Muscle of leg (tissue), 11 donors: Measurements from ENCODE around the gene SIGLEC8. TPM values are rescaled to one million over a fixed set of nuclear protein-coding genes. Genes with fewer than 3 reads are reported as not detected.

Source experiments
- DNase-seq: peaks from one replicate; pipeline ENCODE4 v3.0.0; 2013
- H3K27ac ChIP-seq: one replicate; pipeline ENCODE4 v1.5.1; 2013; ENCODE audit warnings: mild to moderate bottlenecking, low read length, control low read depth
- H3K27me3 ChIP-seq: one replicate; pipeline ENCODE4 v1.6.1; 2013; ENCODE audit warnings: low read length; ENCODE audit not compliant: control insufficient read depth, insufficient read depth
- H3K36me3 ChIP-seq: one replicate; pipeline ENCODE4 v1.6.1; 2013; ENCODE audit warnings: low read length; ENCODE audit not compliant: control insufficient read depth, insufficient read depth
- H3K4me1 ChIP-seq: one replicate; pipeline ENCODE4 v1.6.1; 2013; ENCODE audit warnings: low read length; ENCODE audit not compliant: control insufficient read depth, insufficient read depth
- H3K4me3 ChIP-seq: one replicate; pipeline ENCODE4 v1.5.1; 2013; ENCODE audit warnings: low read length, control low read depth
- H3K9me3 ChIP-seq: replicated peaks from 2 replicates; pipeline ENCODE4 v1.6.1; 2013; ENCODE audit warnings: low read depth, low read length; ENCODE audit not compliant: control insufficient read depth
- WGBS: methylation state at CpG from one replicate; pipeline ENCODE4 v1.1.5; 2013; ENCODE audit warnings: missing lambda C conversion rate; ENCODE audit not compliant: insufficient coverage; 5-methylcytosine and 5-hydroxymethylcytosine counted together
- polyA plus RNA-seq, 8 donors: library from polyadenylated mRNA; unstranded; fragments of 120-200 nt; gene quantifications; one replicate each; pipeline versions ENCODE4 v1.2.1 to v1.2.3, GENCODE V29; 2013; ENCODE audit warnings: inconsistent platforms in 1 of 8, low replicate concordance in 1 of 8; ENCODE audit not compliant: insufficient read length in 8 of 8, insufficient read depth in 1 of 8
- total RNA-seq: library from RNA; stranded (reverse); fragments of 120-200 nt; gene quantifications from one replicate; pipeline ENCODE4 v1.2.4, GENCODE V29; 2013

SIGLEC8 gene
- total and polyA plus RNA-seq, 9 donors, result 0.04 to 0.23 (median 0.07) TPM; not detected in 4

DNA sequence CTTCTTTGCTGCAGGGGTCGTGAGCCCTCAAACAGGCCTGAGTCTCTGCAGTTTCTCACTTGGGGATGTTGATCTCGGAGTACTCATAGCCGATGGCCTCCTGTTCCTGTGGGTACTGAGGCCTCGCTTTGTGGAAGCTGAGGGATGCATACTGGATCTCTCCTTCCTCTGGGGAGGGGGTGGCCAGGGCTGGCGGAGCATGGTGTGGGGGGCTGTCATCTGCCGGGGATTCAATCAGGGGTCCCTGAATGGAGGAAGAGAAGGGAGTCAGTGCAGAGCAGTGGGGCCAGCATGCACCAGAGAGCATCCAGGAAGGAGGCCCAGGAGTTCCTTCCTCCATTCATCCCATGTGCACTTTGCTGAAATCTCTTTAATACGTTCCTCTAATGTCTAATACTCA lies 33.3 kb upstream of the SIGLEC8 start:
- 83% methylated on average over 4 of the region's 7 CpGs for WGBS
- Histone ChIP-seq H3K27me3 (no peaks in the 10 kb centered on the region), H3K9me3 (no peaks in the 10 kb centered on the region), H3K27ac (no peak overlapping the region), H3K4me3 (no peak overlapping the region), H3K4me1 (no peaks in the 10 kb centered on the region), H3K36me3 (no peaks in the 10 kb centered on the region)
- DNase-seq, result no peak

DNA sequence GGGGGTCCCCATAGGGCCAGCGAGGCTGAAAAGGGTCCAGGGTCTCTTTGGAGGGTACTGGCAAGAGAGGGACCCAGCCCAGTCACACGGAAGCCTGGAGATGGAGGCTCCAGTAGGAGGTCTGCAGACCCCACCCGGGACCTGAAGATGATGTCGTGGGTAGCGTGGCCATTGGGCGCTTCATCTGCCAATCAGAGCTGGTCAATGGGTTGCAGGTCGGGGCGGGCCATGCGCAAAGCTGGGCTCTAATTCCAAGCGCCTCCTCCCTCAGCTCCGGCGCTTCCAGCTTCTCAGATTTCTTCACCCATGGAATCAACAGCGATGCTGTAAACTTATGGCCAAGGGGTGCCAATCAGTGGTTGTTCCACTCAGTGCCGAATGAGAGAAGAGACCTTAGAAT lies 32.4 kb upstream of the SIGLEC8 start:
- DNase-seq, result no peak
- Histone ChIP-seq H3K36me3 (no peaks in the 10 kb centered on the region), H3K27ac (no peak overlapping the region), H3K27me3 (no peaks in the 10 kb centered on the region), H3K4me3 (no peak overlapping the region), H3K4me1 (no peaks in the 10 kb centered on the region), H3K9me3 (no peaks in the 10 kb centered on the region)
- 47% methylated on average over 11 of the region's 14 CpGs for whole genome bisulfite sequencing

DNA sequence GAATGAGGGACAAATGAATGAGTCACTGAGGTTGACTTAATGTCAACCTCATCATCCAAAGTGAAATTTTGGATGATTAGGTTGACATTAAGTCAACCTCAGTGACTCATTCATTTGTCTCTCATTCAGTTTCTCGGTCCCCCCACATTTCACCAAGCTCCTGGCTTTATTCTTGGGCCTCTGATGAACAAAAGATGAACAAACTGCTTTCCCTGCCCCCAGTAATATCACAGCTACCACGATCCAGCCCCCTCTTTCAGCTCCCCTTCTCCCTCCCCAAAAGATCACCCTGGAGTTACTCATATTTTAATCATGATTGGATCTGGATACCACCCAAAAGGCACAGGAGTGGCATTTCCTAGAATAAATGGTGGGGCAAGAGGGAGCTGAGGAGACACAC lies 30.9 kb upstream of the SIGLEC8 start:
- WGBS, result 70% methylated on average over 1 of the region's 2 CpGs

DNA sequence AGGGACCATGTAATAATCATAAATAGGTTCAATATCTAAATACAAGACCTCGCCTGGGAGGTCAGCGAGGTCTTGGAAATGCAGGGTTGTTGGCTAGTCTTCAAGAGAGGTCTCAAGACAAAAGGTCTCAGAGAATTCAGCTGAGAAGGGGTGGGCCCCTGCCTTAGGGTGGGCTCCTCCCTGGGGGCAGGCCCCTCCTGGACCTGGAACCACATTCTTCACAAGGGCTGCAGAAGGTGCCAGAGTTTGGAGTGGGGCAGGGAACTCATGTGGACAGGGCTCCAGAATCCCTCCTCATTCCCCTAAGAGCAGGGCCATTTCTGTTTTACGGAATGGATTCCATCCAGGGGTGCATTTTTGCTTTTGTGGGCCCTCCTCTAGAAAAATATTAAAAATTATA lies 30.2 kb upstream of the SIGLEC8 start:
- H3K36me3 ChIP-seq, result no peaks in the 10 kb centered on the region
- H3K27ac ChIP-seq, result no peak overlapping the region
- no CpG with 5 or more reads among the region's 3 CpGs for WGBS
- no peaks in the 10 kb centered on the region for H3K4me1 ChIP-seq
- no peak for DNase-seq
- no peaks in the 10 kb centered on the region for H3K9me3 ChIP-seq
- H3K4me3 ChIP-seq, result no peak overlapping the region
- H3K27me3 ChIP-seq, result no peaks in the 10 kb centered on the region

More for the DNA sequence above, 30.9 kb upstream of the SIGLEC8 start:
- Histone ChIP-seq H3K4me1 (no peaks in the 10 kb centered on the region), H3K36me3 (no peaks in the 10 kb centered on the region), H3K9me3 (no peaks in the 10 kb centered on the region), H3K27ac (no peak overlapping the region), H3K27me3 (no peaks in the 10 kb centered on the region), H3K4me3 (no peak overlapping the region)
- DNase-seq, result no peak

DNA sequence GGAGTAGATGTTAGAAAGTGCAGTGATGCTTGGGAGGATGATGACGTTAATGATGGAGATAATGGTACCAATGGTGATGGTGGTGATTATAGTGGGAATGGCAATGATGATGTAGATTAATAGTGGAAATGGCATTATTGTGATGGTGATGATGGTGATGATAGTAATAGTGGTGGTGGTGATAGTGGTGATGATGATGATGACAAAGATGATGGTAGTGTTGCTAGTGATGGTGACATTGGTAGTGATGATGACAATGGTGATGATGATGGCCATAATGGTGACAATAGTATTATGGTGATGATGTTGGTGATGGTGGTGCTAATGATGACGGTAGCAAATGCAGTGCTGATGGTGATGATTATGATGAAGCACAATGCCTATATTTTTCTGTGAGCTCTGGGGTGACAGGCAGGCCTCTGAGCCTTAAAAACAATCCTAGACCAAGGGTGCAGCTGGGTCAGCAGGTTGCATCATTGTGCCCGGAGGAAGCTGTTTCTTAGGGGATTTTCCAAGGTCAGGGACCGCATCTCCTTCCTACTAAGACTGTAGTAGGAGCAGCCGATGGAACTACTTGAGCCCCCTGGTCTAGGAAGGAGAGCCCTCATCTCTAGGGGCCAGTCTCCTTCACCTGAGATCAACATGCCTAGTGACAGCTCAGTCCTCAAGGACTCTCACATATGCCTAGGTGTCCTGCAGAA lies 27.9 kb upstream of the SIGLEC8 start:
- no peaks in the 10 kb centered on the region for H3K4me1 ChIP-seq
- no peaks in the 10 kb centered on the region for H3K27me3 ChIP-seq
- 77% methylated on average over 3 of the region's 5 CpGs for WGBS

DNA sequence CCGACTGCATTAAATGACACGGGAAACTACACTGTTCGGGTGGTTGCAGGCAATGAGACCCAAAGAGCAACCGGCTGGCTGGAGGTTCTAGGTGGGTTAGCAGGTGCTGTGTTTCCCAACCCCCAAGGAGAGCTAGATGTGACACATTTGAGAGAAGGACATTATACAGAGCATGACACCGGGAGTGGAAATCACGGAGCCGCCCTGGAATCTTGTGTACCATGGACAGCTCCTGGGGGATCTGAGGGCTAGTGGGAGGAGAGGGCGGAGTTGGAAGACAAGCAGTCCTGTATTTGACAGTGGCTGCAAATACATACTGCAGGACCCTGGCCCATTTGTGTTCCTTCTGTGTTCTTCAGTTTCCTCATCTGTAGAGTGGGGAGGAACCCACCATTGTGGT lies 22.3 kb upstream of the SIGLEC8 start:
- H3K4me3 ChIP-seq, result no peak overlapping the region
- H3K4me1 ChIP-seq, result no peaks in the 10 kb centered on the region
- peak; percentile 31 for DNase-seq
- WGBS, result 40% methylated on average over 8 of the region's 8 CpGs
- no peaks in the 10 kb centered on the region for H3K9me3 ChIP-seq
- H3K36me3 ChIP-seq, result no peaks in the 10 kb centered on the region
- H3K27me3 ChIP-seq, result no peaks in the 10 kb centered on the region
- no peak overlapping the region for H3K27ac ChIP-seq

More for the DNA sequence above, 27.9 kb upstream of the SIGLEC8 start:
- no peaks in the 10 kb centered on the region for H3K9me3 ChIP-seq
- no peak overlapping the region for H3K27ac ChIP-seq
- H3K4me3 ChIP-seq, result no peak overlapping the region
- DNase-seq, result no peak
- no peaks in the 10 kb centered on the region for H3K36me3 ChIP-seq

DNA sequence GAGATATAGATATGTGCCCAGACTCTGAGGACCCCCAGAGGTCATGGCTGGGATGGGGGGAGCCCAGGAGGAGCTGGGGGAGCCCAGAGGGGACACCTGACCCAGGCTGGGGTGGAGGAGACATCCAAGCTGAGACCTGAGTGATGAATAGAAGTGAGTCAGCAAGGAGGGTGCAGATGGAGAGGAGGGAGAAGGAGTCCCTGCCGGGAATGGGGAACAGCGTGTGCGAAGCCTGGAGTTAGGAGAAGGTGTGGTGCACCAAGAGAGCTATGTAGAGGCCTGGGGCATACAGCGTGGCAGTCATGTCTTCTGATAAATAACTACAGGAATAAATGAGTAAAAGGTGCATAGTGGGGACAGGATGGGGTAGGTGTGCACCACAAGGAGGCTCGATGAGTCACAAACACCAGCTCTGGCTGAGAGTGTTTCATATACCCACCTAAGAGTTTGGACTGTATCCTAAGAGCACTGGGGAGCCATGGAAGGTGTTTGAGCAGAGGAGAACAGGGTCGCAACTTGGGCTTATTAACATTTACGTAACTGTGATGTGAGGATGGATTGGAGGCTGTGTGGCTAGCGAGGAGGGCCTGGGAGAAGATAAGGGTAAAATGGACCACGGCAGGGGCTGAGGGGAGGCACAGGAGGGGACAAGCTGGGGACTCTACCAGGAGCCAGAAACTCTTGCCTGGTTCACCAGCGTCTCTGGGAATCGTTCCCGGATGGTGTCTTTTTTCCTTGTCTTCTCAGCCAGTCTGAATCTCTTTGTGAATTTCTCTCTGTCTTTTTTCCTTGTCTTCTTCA lies 21.5 kb upstream of the SIGLEC8 start:
- 79% methylated on average over 11 of the region's 12 CpGs for WGBS
- no peak for DNase-seq
- H3K36me3 ChIP-seq, result no peaks in the 10 kb centered on the region
- H3K4me1 ChIP-seq, result no peaks in the 10 kb centered on the region
- H3K27me3 ChIP-seq, result no peaks in the 10 kb centered on the region
- no peak overlapping the region for H3K27ac ChIP-seq
- no peaks in the 10 kb centered on the region for H3K9me3 ChIP-seq
- no peak overlapping the region for H3K4me3 ChIP-seq

DNA sequence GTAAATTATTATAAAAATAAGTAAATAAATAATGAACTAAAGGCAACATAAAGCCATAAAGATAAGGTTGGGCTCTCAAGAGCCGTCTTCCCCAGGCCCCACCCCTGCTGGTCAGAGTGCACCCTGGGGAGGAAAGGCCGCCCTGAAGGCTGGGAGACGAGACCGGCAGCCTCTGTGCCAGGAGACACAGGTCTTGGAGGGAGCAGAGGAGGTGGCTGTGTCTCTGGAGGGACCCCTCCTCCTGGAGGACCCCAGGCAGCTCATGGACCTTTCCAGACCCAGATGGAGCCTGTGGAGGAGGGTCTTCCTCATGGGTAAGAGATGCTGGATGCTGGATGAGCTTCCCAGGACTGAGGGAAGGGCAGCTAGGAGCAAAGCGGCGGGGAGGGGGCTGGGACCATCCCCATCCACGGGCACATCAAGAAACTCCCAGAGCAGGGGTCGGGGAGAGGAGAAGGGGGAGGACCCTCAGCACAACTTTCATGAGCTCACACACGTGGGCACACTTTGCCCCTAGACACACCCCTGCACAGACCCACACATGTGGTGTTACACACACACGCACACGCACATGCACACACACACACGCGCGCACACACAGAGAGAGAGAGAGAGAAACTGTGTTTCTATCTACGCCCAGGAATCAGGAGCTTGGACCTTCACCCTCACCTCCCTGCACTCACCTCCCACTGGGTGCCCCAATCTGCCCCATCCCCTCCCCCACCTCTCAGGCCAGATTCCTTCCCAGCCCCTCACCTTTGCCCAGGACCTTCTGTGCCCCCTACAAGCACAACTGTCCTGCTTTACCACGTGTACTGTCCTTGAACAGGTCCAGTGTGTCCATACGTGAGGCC lies 20.4 kb upstream of the SIGLEC8 start, which contains the start of gene CEACAM18:
Gene CEACAM18, plus strand, starts transcription at position 159 of the 854 bp plus-strand sequence.
- DNase-seq, result no peak
- 76% methylated on average over 9 of the region's 17 CpGs for WGBS
- Histone ChIP-seq H3K27me3 (no peaks in the 10 kb centered on the region), H3K4me1 (no peaks in the 10 kb centered on the region), H3K27ac (no peak within 1 kb of the TSS), H3K36me3 (no peaks in the 10 kb centered on the region), H3K4me3 (no peak within 1 kb of the TSS), H3K9me3 (no peaks in the 10 kb centered on the region)

DNA sequence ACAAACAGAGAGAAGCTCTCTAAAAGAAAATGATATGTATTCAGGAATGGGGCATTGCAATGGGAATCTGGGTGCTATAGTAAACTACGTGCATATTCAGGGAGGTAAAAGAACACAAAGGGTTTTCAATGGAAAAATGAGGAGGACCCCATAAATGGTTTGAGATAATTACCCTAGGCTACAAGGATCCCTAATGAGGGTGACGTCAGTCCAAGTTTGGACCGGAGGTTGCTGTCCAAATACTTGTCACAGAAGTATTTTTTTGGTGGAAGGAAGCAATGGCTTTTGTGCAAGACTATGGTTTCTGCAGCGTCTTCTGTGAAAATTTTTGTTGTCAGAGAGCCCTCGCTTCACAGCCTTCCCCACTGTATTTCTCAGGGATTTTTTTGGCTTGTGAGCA lies 19.1 kb upstream of the SIGLEC8 start:
- H3K9me3 ChIP-seq, result no peaks in the 10 kb centered on the region
- no peaks in the 10 kb centered on the region for H3K36me3 ChIP-seq
- DNase-seq, result no peak
- no peak overlapping the region for H3K27ac ChIP-seq
- whole genome bisulfite sequencing, result 47% methylated on average over 3 of the region's 5 CpGs
- H3K4me1 ChIP-seq, result no peaks in the 10 kb centered on the region
- H3K4me3 ChIP-seq, result no peak overlapping the region
- peaks cover 4% of the 10 kb centered on the region for H3K27me3 ChIP-seq

DNA sequence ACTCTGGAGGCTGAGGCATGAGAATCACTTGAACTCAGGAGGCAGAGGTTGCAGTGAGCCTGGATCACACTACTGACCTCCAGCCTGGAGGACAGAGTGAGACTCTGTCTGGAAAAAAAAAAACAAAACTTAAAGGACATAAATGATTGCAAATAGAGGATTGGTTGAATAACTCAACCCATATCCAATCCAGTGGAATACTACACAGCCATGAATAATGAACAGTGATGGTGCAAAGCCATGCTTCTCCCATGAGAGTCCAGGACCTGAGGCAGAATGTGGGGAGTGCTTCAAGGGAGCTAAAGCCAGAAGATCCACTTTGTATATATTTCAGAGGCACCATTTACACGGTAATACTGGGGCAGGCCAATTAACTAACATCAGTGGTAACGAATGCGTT lies 17.9 kb upstream of the SIGLEC8 start:
- Histone ChIP-seq H3K9me3 (no peaks in the 10 kb centered on the region), H3K4me3 (no peak overlapping the region), H3K27me3 (peaks cover 4% of the 10 kb centered on the region), H3K36me3 (no peaks in the 10 kb centered on the region), H3K4me1 (no peaks in the 10 kb centered on the region), H3K27ac (no peak overlapping the region)
- no peak for DNase-seq
- WGBS, result no CpG with 5 or more reads among the region's 3 CpGs
